CD4-positive, alpha-beta memory T cell (primary cell): ENCODE results near the gene ACTR1B. TPM values are rescaled to one million over a fixed set of nuclear protein-coding genes. Genes with fewer than 3 reads are reported as not detected.

Source experiments
- polyA plus RNA-seq, 2 donors: library from polyadenylated mRNA; unstranded; fragments of 300-500 nt; fragmentation: Illumina TruSeq; gene quantifications; one replicate each; pipeline ENCODE4 v1.2.3, GENCODE V29; 2021
- total RNA-seq, 2 experiments: library from RNA; stranded (reverse); gene quantifications; one replicate each; pipeline ENCODE4 v1.2.3, GENCODE V29; 2021

ACTR1B gene
- total and polyA plus RNA-seq, 4 experiments from 2014 or later, result 12.0 to 97.6 (median 55.8) TPM

Other genes with a start within 250 kb of the ACTR1B start
- gene ANKRD36B, start 74.2 kb downstream of the ACTR1B start, total RNA-seq, result 10 to 100 TPM; 76.6 to 82.0 TPM
- 10 to 100 TPM in 1 of 2 donors, 1 to 10 TPM in 1; 6.4 to 32.0 TPM for gene ANKRD36B, start 74.2 kb downstream of the ACTR1B start, polyA plus RNA-seq
- gene COX5B, start 18.0 kb downstream of the ACTR1B start, total RNA-seq, result 100 to 1,000 TPM; 118 to 120 TPM
- 100 to 1,000 TPM; 339 to 387 TPM for gene COX5B, start 18.0 kb downstream of the ACTR1B start, polyA plus RNA-seq
- 10 to 100 TPM; 13.0 to 13.3 TPM for gene C2orf92, start 5.7 kb upstream of the ACTR1B start, total RNA-seq
- gene C2orf92, start 5.7 kb upstream of the ACTR1B start, polyA plus RNA-seq, result not detected
- 100 to 1,000 TPM; 404 to 419 TPM for gene ZAP70, start 49.5 kb upstream of the ACTR1B start, total RNA-seq
- 100 to 1,000 TPM; 140 to 149 TPM for gene ZAP70, start 49.5 kb upstream of the ACTR1B start, polyA plus RNA-seq